ENCODE data around the gene RPTOR.

RPTOR gene

GRCh38 chr17:80513201-80513600 lies 31.4 kb upstream of the RPTOR start:
- H3K4me3 ChIP-seq (ENCODE audit: low read depth, low read length), result no peak overlapping the region
- in situ Hi-C loops (cut with HindIII; ENCODE audit: low sequenced_read_pairs), result no loop called here
- no peak for DNase-seq (ENCODE audit: low read depth)
- TF ChIP-seq CTCF (IDR thresholded peaks at IDR 0.05; ENCODE audit: low read depth, low read length, missing control alignments), result no peak

- DNase-seq (ENCODE audit: low read depth), result peak; percentile 64
- in situ Hi-C loops (cut with HindIII; ENCODE audit: low sequenced_read_pairs), result no loop called here
- no peak overlapping the region for H3K4me3 ChIP-seq (ENCODE audit: low read depth, low read length)
- no peak for TF ChIP-seq CTCF (IDR thresholded peaks at IDR 0.05; ENCODE audit: low read depth, low read length, missing control alignments)
Measured at GRCh38 chr17:80513892-80514291, 30.7 kb upstream of the RPTOR start.

GRCh38 chr17:80516171-80516932 lies 28.3 kb upstream of the RPTOR start:
- in situ Hi-C loops (cut with HindIII; ENCODE audit: low sequenced_read_pairs), result no loop called here

GRCh38 chr17:80517641-80518040 lies 27.0 kb upstream of the RPTOR start:
- H3K4me3 ChIP-seq (ENCODE audit: low read depth, low read length), result no peak overlapping the region
- in situ Hi-C loops (cut with HindIII; ENCODE audit: low sequenced_read_pairs), result no loop called here
- no peak for TF ChIP-seq CTCF (IDR thresholded peaks at IDR 0.05; ENCODE audit: low read depth, low read length, missing control alignments)
- no peak for DNase-seq (ENCODE audit: low read depth)

More at GRCh38 chr17:80516171-80516932, 28.3 kb upstream of the RPTOR start:
- H3K4me3 ChIP-seq (ENCODE audit: low read depth, low read length), result no peak overlapping the region
- TF ChIP-seq CTCF (IDR thresholded peaks at IDR 0.05; ENCODE audit: low read depth, low read length, missing control alignments), result no peak
- DNase-seq (ENCODE audit: low read depth), result no peak

- in situ Hi-C loops (cut with HindIII; ENCODE audit: low sequenced_read_pairs), result no loop called here
- no peak overlapping the region for H3K4me3 ChIP-seq (ENCODE audit: low read depth, low read length)
- no peak for DNase-seq (ENCODE audit: low read depth)
- no peak for TF ChIP-seq CTCF (IDR thresholded peaks at IDR 0.05; ENCODE audit: low read depth, low read length, missing control alignments)
Measured at GRCh38 chr17:80518392-80518791, 26.2 kb upstream of the RPTOR start.

GRCh38 chr17:80519091-80519781 lies 25.4 kb upstream of the RPTOR start:
- no peak for DNase-seq (ENCODE audit: low read depth)
- no peak for TF ChIP-seq CTCF (IDR thresholded peaks at IDR 0.05; ENCODE audit: low read depth, low read length, missing control alignments)
- in situ Hi-C loops (cut with HindIII; ENCODE audit: low sequenced_read_pairs), result no loop called here
- no peak overlapping the region for H3K4me3 ChIP-seq (ENCODE audit: low read depth, low read length)
